ENCODE measurements around the gene SLC35A3. TPM values are rescaled to one million over a fixed set of nuclear protein-coding genes. Genes with fewer than 3 reads are reported as not detected.

Gene SLC35A3
- total RNA-seq, 1 donor from 2014 or later = 12.0 TPM

DNA sequence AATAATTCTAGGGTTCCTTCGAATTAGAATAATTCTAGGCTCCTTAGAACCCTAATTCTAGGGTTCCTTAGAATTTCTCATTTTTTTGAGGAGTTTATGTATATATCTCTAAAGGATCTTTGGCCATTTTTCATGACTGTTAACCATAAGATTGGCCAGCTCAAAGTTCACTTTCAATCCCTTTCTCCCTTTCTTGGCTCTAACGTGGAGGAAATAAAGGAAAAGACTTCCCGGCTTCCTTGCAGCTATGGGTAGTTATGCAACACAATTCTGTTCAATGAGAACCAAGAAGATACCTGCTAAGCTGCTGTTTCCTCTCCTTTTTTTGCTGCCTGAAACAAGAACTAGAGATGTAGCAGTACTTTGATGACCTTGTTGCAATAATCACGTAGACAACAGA, 27.2 kb downstream of the SLC35A3 start:
- H3K4me1 Mint-ChIP-seq = peaks cover 7% of the 10 kb centered on the region
- H3K27me3 Mint-ChIP-seq (ENCODE audit: low read depth) = no peaks in the 10 kb centered on the region
- TF ChIP-seq, protein P1, sequence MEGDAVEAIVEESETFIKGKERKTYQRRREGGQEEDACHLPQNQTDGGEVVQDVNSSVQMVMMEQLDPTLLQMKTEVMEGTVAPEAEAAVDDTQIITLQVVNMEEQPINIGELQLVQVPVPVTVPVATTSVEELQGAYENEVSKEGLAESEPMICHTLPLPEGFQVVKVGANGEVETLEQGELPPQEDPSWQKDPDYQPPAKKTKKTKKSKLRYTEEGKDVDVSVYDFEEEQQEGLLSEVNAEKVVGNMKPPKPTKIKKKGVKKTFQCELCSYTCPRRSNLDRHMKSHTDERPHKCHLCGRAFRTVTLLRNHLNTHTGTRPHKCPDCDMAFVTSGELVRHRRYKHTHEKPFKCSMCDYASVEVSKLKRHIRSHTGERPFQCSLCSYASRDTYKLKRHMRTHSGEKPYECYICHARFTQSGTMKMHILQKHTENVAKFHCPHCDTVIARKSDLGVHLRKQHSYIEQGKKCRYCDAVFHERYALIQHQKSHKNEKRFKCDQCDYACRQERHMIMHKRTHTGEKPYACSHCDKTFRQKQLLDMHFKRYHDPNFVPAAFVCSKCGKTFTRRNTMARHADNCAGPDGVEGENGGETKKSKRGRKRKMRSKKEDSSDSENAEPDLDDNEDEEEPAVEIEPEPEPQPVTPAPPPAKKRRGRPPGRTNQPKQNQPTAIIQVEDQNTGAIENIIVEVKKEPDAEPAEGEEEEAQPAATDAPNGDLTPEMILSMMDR (conservative IDR thresholded peaks at IDR 0.05) = no peak
- no peak overlapping the region for H3K4me3 Mint-ChIP-seq
- DNase-seq (ENCODE audit: low read depth, low spot score) = no peak
- no peak overlapping the region for H3K27ac Mint-ChIP-seq (ENCODE audit: unreplicated experiment)
- peaks cover 36% of the 10 kb centered on the region for H3K36me3 Mint-ChIP-seq (ENCODE audit: low read depth)
- H3K9me3 Mint-ChIP-seq = peaks cover 7% of the 10 kb centered on the region

DNA sequence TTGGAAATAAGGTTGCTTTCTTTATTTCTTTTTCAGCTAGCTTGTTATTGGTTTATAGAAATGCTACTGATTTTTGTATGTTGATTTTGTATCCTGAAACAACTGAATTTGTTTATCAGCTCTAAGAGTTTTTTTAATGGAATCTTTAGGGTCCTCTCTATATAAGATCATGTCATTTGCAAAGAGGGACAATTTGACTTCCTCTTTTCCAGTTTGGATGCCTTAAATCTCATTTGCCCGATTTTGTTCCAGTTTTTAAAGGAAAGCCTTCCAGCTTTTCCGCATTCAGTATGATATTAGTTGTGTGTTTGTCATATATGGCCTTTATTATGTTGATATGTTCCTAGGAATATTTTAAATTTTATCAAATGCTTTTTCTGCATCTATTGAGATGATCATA, 31.7 kb downstream of the SLC35A3 start:
- no peak overlapping the region for H3K27ac Mint-ChIP-seq (ENCODE audit: unreplicated experiment)
- H3K4me1 Mint-ChIP-seq = peaks cover 7% of the 10 kb centered on the region
- H3K27me3 Mint-ChIP-seq (ENCODE audit: low read depth) = no peaks in the 10 kb centered on the region
- H3K4me3 Mint-ChIP-seq = no peak overlapping the region
- H3K9me3 Mint-ChIP-seq = no peaks in the 10 kb centered on the region
- peaks cover 10% of the 10 kb centered on the region for H3K36me3 Mint-ChIP-seq (ENCODE audit: low read depth)
- no peak for DNase-seq (ENCODE audit: low read depth, low spot score)
- TF ChIP-seq, protein P1 (conservative IDR thresholded peaks at IDR 0.05) = no peak

DNA sequence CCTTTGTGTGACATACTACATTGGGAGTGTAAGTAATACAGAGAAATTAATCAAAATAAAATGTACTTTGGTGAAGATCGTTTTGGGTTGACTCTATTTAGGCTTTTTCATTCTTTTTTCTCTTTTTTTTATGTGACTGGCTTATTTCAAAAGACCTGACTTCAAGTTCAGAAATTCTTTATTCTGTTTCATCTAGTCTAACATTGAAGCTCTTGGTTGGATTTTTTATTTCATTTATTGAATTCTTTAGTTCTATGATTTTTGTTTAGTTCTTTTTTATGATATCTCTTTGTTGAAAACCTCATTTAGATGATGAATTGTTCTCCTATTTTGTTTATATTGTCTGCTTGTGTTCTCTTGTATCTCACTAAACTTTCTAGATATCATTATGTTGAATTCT, 35.6 kb downstream of the SLC35A3 start:
- Mint-ChIP-seq H3K27me3 (ENCODE audit: low read depth) (no peaks in the 10 kb centered on the region), H3K36me3 (ENCODE audit: low read depth) (peaks cover 7% of the 10 kb centered on the region), H3K27ac (ENCODE audit: unreplicated experiment) (no peak overlapping the region), H3K9me3 (no peaks in the 10 kb centered on the region), H3K4me1 (no peaks in the 10 kb centered on the region), H3K4me3 (no peak overlapping the region)
- no peak for DNase-seq (ENCODE audit: low read depth, low spot score)
- TF ChIP-seq, protein P1 (conservative IDR thresholded peaks at IDR 0.05) = no peak

DNA sequence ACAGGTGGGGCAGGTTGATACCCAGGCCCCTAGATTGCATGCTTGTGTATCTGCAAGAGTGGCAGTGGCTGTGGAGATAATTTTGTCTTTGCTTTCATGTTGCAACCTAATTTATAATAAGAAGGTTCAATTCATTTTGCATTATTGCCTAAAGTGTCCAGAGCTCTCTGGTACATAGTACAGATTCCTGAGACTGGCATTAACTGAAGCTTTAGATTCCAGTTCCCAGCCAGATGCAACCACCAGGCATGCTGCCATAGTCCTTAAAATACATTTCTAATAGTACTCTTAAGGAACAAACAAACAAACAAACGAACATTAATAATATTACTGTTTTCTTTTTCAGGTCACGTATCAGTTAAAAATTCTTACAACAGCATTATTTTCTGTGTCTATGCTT, 36.9 kb downstream of the SLC35A3 start:
- Mint-ChIP-seq H3K27me3 (ENCODE audit: low read depth) (no peaks in the 10 kb centered on the region), H3K27ac (ENCODE audit: unreplicated experiment) (no peak overlapping the region), H3K4me3 (no peak overlapping the region), H3K4me1 (no peaks in the 10 kb centered on the region), H3K36me3 (ENCODE audit: low read depth) (peaks cover 5% of the 10 kb centered on the region), H3K9me3 (no peaks in the 10 kb centered on the region)
- no peak for DNase-seq (ENCODE audit: low read depth, low spot score)
- TF ChIP-seq, protein P1 (conservative IDR thresholded peaks at IDR 0.05) = no peak

DNA sequence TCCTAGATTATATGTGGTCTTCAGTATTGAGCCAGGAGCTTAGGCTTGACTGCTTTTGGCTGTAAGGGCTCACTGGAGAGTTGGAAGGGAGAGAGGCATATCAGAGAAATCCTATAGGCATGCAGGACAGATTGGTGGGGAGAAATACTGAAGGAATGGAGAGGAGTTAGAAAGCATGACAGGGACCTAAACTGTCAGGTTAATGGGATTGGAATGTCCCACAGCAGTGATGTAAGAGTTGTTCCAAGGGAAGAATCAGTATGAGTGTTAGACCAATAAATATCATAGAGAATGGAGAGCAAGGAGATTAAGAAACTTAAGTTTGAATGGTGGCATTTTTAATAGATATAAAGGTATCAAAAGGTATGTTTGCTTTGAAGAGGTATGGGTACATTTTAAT, 39.7 kb downstream of the SLC35A3 start:
- no peak for DNase-seq (ENCODE audit: low read depth, low spot score)
- TF ChIP-seq, protein P1 (conservative IDR thresholded peaks at IDR 0.05) = no peak
- Mint-ChIP-seq H3K4me1 (no peaks in the 10 kb centered on the region), H3K27me3 (ENCODE audit: low read depth) (no peaks in the 10 kb centered on the region), H3K27ac (ENCODE audit: unreplicated experiment) (no peak overlapping the region), H3K36me3 (ENCODE audit: low read depth) (peaks cover 5% of the 10 kb centered on the region), H3K9me3 (no peaks in the 10 kb centered on the region), H3K4me3 (no peak overlapping the region)

DNA sequence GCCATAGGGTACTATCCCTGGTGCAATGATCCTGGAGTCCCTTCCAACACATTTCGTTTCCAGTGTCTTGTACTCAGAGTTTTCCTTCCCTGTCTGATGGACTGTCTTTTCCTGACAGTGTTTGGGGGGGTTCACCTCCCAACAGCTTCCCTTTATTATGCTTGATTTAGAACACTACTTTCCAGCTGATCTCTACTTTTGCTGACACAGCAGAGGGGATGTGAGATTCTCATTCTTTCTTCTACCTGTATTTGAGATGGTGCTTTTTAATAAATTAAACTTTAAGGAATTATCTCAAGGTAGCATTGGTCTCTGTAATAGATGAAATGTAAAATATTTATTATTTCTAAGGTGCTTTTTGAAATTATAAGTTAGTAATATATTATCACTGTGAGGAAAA, 41.0 kb downstream of the SLC35A3 start:
- no peak for DNase-seq (ENCODE audit: low read depth, low spot score)
- Mint-ChIP-seq H3K9me3 (no peaks in the 10 kb centered on the region), H3K4me1 (no peaks in the 10 kb centered on the region), H3K27ac (ENCODE audit: unreplicated experiment) (no peak overlapping the region), H3K27me3 (ENCODE audit: low read depth) (no peaks in the 10 kb centered on the region), H3K36me3 (ENCODE audit: low read depth) (peaks cover under 1% of the 10 kb centered on the region), H3K4me3 (no peak overlapping the region)
- TF ChIP-seq, protein P1 (conservative IDR thresholded peaks at IDR 0.05) = no peak

Data from neural crest cell (in vitro differentiated cells).